ENCODE results near the gene LPIN2. TPM values are rescaled to one million over a fixed set of nuclear protein-coding genes. Genes with fewer than 3 reads are reported as not detected.
A peak's percentile ranks its signal among the peaks of the same experiment; 100 is the strongest.

Gene LPIN2
- total and polyA plus RNA-seq, 2 experiments from 2014 or later, result 9.0 to 10.8 TPM

GRCh38 chr18:2997429-2997828 lies 15.5 kb downstream of the LPIN2 start:
- Histone ChIP-seq H2AFZ (no peak overlapping the region), H3K9me2 (ENCODE audit: insufficient read depth) (no peaks in the 10 kb centered on the region), H3K27ac (ENCODE audit: low read depth) (peak overlapping the region; percentile 75; the same call in 1 of the 2 replicates), H3K79me2 (replicated peaks; ENCODE audit: insufficient read depth) (peaks cover 70% of the 10 kb centered on the region), H3F3A (replicated peaks; ENCODE audit: low read depth) (no peaks in the 10 kb centered on the region), H3K36me3 (ENCODE audit: insufficient read depth) (no peaks in the 10 kb centered on the region; the same call in 1 of the 2 replicates), H4K20me1 (replicated peaks; ENCODE audit: insufficient read depth) (no peaks in the 10 kb centered on the region; the same call in 1 of the 2 replicates), H3K4me2 (no peak overlapping the region), H3K4me3 (no peak overlapping the region), H3K4me1 (ENCODE audit: insufficient read depth) (peaks cover 22% of the 10 kb centered on the region), H3K27me3 (ENCODE audit: insufficient read depth) (no peaks in the 10 kb centered on the region)
- Mint-ChIP-seq H3K27ac (peak overlapping the region; percentile 57; the same call in 1 of the 2 replicates), H3K4me3 (no peak overlapping the region), H3K9me3 (peaks cover 3% of the 10 kb centered on the region; the same call in 2 of the 3 replicates), H3K36me3 (ENCODE audit: low read depth) (peaks cover 21% of the 10 kb centered on the region), H3K4me1 (peaks cover 41% of the 10 kb centered on the region), H3K27me3 (ENCODE audit: insufficient read depth, low read depth, poor library complexity) (no peaks in the 10 kb centered on the region)
- TF ChIP-seq EZH2 (IDR thresholded peaks at IDR 0.05; ENCODE audit: low read depth, unreplicated experiment), result no peak
- TF ChIP-seq ZNF331 (CRISPR knock-in tag; IDR thresholded peaks at IDR 0.05; ENCODE audit: low read depth), result no peak
- TF ChIP-seq ETS1 (IDR thresholded peaks at IDR 0.05), result no peak
- TF ChIP-seq REST (IDR thresholded peaks at IDR 0.05; ENCODE audit: unreplicated experiment), result no peak
- TF ChIP-seq CREB1 (CRISPR knock-in tag; IDR thresholded peaks at IDR 0.05; ENCODE audit: low read depth), result no peak
- no peak for TF ChIP-seq STAT1 (IDR thresholded peaks at IDR 0.05; ENCODE audit: unreplicated experiment)
- no peak for TF ChIP-seq CTCF (conservative IDR thresholded peaks at IDR 0.05; ENCODE audit: low read depth in 2 of 2)
- TF ChIP-seq JUNB (IDR thresholded peaks at IDR 0.05; ENCODE audit: unreplicated experiment), result no peak
- no peak for TF ChIP-seq POLR2AphosphoS5 (IDR thresholded peaks at IDR 0.05; ENCODE audit: low read depth)
- TF ChIP-seq ZNF114 (CRISPR knock-in tag; IDR thresholded peaks at IDR 0.05), result no peak
- TF ChIP-seq ZNF462 (CRISPR knock-in tag; IDR thresholded peaks at IDR 0.05), result no peak
- no peak for ATAC-seq
- DNase-seq (ENCODE audit: low spot score), result no peak
